HFFc6 (cell line): ENCODE results near the gene MON1B. TPM values are rescaled to one million over a fixed set of nuclear protein-coding genes. Genes with fewer than 3 reads are reported as not detected.

Experiments
- DNase-seq: peaks from one replicate; pipeline ENCODE4 v3.0.0-alpha.2; 2018
- H3K27ac Mint-ChIP-seq: 2 replicates; pipeline ENCODE4 v1.8.0; 2020; ENCODE audit warnings: mild to moderate bottlenecking, mixed read lengths
- H3K27me3 Mint-ChIP-seq: 2 replicates; pipeline ENCODE4 v1.8.0; 2021; ENCODE audit warnings: mild to moderate bottlenecking, moderate library complexity, mixed read lengths; ENCODE audit not compliant: insufficient read depth
- H3K36me3 Mint-ChIP-seq: 2 replicates; pipeline ENCODE4 v1.8.0; 2021; ENCODE audit warnings: low read depth, mixed read lengths
- H3K4me1 Mint-ChIP-seq: 2 replicates; pipeline ENCODE4 v1.8.0; 2020; ENCODE audit warnings: low read depth, mixed read lengths
- H3K4me3 Mint-ChIP-seq: 2 replicates; pipeline ENCODE4 v1.8.0; 2020; ENCODE audit warnings: mild to moderate bottlenecking, moderate library complexity, mixed read lengths
- H3K9me3 Mint-ChIP-seq: 2 replicates; pipeline ENCODE4 v1.8.0; 2020; ENCODE audit warnings: mild to moderate bottlenecking, mixed read lengths
- CTCF ChIP-seq: fragments of 200-600 bp; sonication (generic); IDR thresholded peaks from 2 replicates; pipeline ENCODE4 v1.5.0; 2021; ENCODE audit warnings: antibody characterized with exemption, mild to moderate bottlenecking
- total RNA-seq, 6 experiments: library from RNA; stranded (reverse); fragmentation: NEBNext Ultra II Directional; extraction: Animal tissue kit (Norgen Biotek cat#: 25700); gene quantifications; 2 replicates in 1 of 6; 3 replicates in 5 of 6; pipeline ENCODE4 v1.2.3, GENCODE V29; 2021

The MON1B gene
- total RNA-seq, 6 experiments from 2014 or later, result 28.7 to 36.5 (median 33.0) TPM

- Mint-ChIP-seq H3K9me3 (no peaks in the 10 kb centered on the region), H3K4me1 (no peaks in the 10 kb centered on the region), H3K27ac (no peak overlapping the region), H3K4me3 (no peak overlapping the region), H3K27me3 (peaks cover 3% of the 10 kb centered on the region), H3K36me3 (no peaks in the 10 kb centered on the region)
- TF ChIP-seq CTCF, result no peak
- no peak for DNase-seq
Measured at GRCh38 chr16:77206533-77206932, 15.5 kb downstream of the MON1B start.

DNA sequence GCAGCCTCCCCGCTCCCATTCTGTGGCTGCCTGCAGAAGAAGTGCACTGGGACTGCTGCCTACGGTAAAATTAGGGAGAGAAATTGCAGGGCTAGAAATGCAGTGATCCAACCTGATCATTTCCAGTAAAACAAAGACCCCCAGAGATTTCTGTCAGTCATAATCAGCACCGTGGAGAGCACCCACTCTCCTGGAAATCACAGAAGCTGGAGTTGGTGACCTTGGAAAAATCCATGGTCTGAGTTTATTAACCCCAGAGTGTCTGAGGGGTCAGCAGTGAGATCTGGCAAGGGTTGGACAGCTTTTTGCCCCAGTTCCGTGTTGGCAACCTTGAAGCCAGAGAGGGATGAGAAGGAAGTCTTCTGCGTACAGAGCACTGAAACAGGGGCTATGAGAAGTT, 16.0 kb downstream of the MON1B start:
- Mint-ChIP-seq H3K36me3 (no peaks in the 10 kb centered on the region), H3K27me3 (peaks cover 4% of the 10 kb centered on the region), H3K4me1 (no peaks in the 10 kb centered on the region), H3K27ac (no peak overlapping the region), H3K4me3 (no peak overlapping the region), H3K9me3 (no peaks in the 10 kb centered on the region)
- no peak for TF ChIP-seq CTCF
- DNase-seq, result no peak

DNA sequence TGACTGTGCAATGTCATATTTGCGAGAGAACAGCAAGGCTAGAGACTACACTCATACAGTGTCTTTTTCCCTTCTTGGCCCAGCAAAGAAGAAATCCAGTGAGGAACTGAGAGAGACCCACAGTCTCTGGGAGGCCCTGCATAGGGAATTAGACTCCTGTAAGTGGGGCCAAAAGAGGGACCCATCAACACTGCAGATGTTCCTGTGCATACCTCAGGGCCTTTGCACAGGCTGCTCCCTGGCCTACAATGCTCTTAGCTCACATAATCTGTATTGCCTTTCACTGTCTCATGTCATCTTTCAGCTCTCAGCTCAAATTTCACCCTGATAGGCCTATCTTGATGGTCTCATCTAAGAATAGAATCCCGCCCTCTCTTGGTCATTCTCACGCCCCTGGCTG, 17.4 kb downstream of the MON1B start:
- Mint-ChIP-seq H3K27ac (no peak overlapping the region), H3K4me1 (peaks cover 2% of the 10 kb centered on the region), H3K27me3 (peaks cover 8% of the 10 kb centered on the region), H3K9me3 (no peaks in the 10 kb centered on the region), H3K36me3 (no peaks in the 10 kb centered on the region), H3K4me3 (no peak overlapping the region)
- DNase-seq, result no peak
- no peak for TF ChIP-seq CTCF

DNA sequence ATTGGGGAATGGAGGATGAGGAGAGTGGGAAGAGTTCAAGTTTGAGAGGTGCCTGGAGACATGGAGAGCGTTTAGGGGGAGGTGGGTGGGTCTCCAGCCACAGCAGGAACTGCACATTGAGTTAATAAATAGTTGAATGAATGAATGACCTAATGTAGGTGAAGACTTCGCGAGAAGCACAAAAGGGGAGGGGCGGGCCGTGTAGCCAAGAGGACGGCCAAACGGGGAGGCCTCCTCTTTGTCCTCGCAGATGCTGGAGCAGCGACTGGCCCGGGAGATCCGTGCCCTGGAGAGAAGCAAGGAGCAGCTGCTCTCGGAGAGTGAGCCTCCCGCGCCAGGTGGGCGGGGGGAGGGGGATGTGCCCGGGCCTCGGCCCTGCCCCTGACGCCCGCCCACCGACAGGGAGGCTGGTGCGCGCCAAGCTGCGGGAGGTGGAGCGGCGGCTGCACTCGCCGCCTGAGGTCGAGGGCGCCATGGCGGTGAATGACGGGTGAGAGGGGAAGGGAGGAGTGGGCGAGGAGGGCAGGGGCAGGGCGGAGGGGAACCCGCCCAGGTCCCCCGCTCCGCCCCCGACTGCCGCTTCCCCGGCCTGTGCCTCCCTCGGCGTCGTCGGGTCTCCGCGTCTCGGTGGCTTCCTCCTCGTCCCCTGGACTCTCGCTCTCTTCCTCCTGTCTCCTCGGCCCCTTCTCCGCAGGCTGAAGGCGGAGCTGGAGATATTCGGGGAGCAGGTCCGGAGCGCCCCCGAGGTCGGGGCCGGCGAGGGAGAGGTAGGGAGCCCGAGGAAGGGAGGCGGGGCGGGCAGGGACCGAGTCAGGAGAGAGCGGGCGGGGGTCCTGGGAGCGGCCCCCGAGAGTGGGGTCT, 21.1 kb downstream of the MON1B start:
- TF ChIP-seq CTCF, result no peak
- DNase-seq, result no peak
- H3K27me3 Mint-ChIP-seq, result peaks cover 10% of the 10 kb centered on the region
- H3K9me3 Mint-ChIP-seq, result no peaks in the 10 kb centered on the region
- no peaks in the 10 kb centered on the region for H3K36me3 Mint-ChIP-seq
- H3K4me1 Mint-ChIP-seq, result peaks cover 11% of the 10 kb centered on the region
- no peak overlapping the region for H3K27ac Mint-ChIP-seq
- H3K4me3 Mint-ChIP-seq, result no peak overlapping the region

GRCh38 chr16:77212741-77213541, 22.0 kb downstream of the MON1B start:
- no peaks in the 10 kb centered on the region for H3K36me3 Mint-ChIP-seq
- peaks cover 11% of the 10 kb centered on the region for H3K4me1 Mint-ChIP-seq
- H3K27me3 Mint-ChIP-seq, result peaks cover 10% of the 10 kb centered on the region
- no peak overlapping the region for H3K4me3 Mint-ChIP-seq
- no peak for TF ChIP-seq CTCF
- no peak for DNase-seq
- no peaks in the 10 kb centered on the region for H3K9me3 Mint-ChIP-seq
- no peak overlapping the region for H3K27ac Mint-ChIP-seq
